ENCODE measurements around the gene ABCC3. TPM values are rescaled to one million over a fixed set of nuclear protein-coding genes. Genes with fewer than 3 reads are reported as not detected.
A peak's percentile ranks its signal among the peaks of the same experiment; 100 is the strongest.
"Not testable (repeated sequence)": the region's sequence is repeated elsewhere in the genome, so short reads cannot be mapped to it uniquely, and the experiment has no call there.

ABCC3 gene
- total and polyA plus RNA-seq, 3 experiments from 2014 or later: 0.37 to 0.69 TPM; not detected in 1

DNA sequence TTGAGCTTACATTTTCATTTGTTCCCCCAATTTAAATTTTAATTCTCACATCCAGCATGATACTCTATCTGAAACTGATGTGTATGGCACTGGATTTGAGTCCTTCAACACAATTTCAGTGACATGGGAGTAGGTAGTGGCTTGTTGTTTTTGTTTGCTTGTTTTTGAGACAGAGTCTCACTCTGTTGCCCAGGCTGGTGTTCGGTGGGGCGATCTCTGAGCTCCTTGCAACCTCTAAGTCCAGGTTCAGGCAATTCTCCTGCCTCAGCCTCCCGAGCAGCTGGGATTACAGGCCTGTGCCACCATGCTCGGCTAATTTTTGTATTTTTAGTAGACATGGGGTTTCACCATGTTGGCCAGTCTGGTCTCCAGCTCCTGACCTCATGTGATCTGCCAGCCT is 74.4 kb downstream of the ABCC3 start:
- H3K4me1 Mint-ChIP-seq: peaks cover 29 to 56% (median 42%) of the 10 kb centered on the region in 3 donors
- ChIA-PET POLR2A (interaction anchor here (1.1 to 3.6 kb wide), 3 partner anchors 9 to 157 kb away, joined by 4 to 43 read pairs (median 6); partner anchors contain the start of genes LUC7L3 and TOB1), CTCF (interaction anchor here (1.0 kb wide), 1 partner anchor 74 kb away, joined by 3 read pairs; no protein-coding TSS in a partner anchor)
- H3K4me3 Mint-ChIP-seq: peak overlapping the region in 6 of 7 donors; percentile 85 to 96 (median 93)
- peaks cover 0 to 16% (median 0%) of the 10 kb centered on the region in 3 donors for H3K36me3 Mint-ChIP-seq
- not testable (repeated sequence) for H3K27me3 Mint-ChIP-seq; H3K9me3 ChIP-seq (ENCODE audit: low read length); H3K9me3 Mint-ChIP-seq; DNase-seq; H3K36me3 ChIP-seq (ENCODE audit: insufficient read depth, low read length); H3K27me3 ChIP-seq (ENCODE audit: insufficient read depth, low read length, poor library complexity, severe bottlenecking)
- H3K27ac ChIP-seq (ENCODE audit: low read depth, low read length): peak overlapping the region; percentile 87
- peak overlapping the region; percentile 92 to 99 (median 98) for H3K27ac Mint-ChIP-seq
- peaks cover 22% of the 10 kb centered on the region for H3K4me1 ChIP-seq (ENCODE audit: insufficient read depth, low read length)
- peak overlapping the region; percentile 66 for H3K4me3 ChIP-seq (ENCODE audit: low read length)

- DNase-seq: no peak
- Mint-ChIP-seq H3K9me3 (no peaks in the 10 kb centered on the region), H3K4me3 (peak overlapping the region in 3 of 7 donors; percentile 8 to 92 (median 34)), H3K27ac (peak overlapping the region in 7 of 8 donors; percentile 28 to 87 (median 78)), H3K4me1 (peaks cover 25 to 49% (median 39%) of the 10 kb centered on the region in 3 donors), H3K27me3 (no peaks in the 10 kb centered on the region), H3K36me3 (peaks cover 0 to 11% (median 0%) of the 10 kb centered on the region in 3 donors)
- Histone ChIP-seq H3K36me3 (ENCODE audit: insufficient read depth, low read length) (no peaks in the 10 kb centered on the region), H3K4me1 (ENCODE audit: insufficient read depth, low read length) (peaks cover 22% of the 10 kb centered on the region), H3K9me3 (ENCODE audit: low read length) (no peaks in the 10 kb centered on the region), H3K27me3 (ENCODE audit: insufficient read depth, low read length, poor library complexity, severe bottlenecking) (no peaks in the 10 kb centered on the region), H3K27ac (ENCODE audit: low read depth, low read length) (no peak overlapping the region), H3K4me3 (ENCODE audit: low read length) (no peak overlapping the region)
- POLR2A ChIA-PET: interaction anchor here (3.6 kb wide), 1 partner anchor 8 kb away, joined by 43 read pairs; the partner anchor contains the start of gene LUC7L3
- CTCF ChIA-PET: no interaction called here
These were observed 75.3 kb downstream of the ABCC3 start for GRCh38 chr17:50710025-50710424.

DNA sequence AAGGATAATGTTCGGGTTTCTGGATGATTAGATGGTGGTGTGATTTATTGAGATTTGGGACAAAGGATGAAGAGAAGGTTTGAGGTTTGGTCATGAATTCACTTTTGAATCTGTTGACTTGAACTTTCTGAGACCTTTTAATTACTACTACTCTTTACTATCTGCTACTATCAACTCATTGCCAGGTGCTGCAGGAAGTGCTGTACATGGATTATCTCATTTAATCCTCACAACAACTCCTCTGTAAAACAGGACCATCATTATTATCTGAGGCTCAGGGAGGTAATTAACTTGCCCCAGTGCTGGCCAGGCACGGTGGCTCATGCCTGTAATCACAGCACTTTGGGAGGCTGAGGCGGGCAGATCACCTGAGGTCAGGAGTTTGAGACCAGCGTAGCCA is 76.0 kb downstream of the ABCC3 start:
- no peak overlapping the region for H3K4me3 ChIP-seq (ENCODE audit: low read length)
- Mint-ChIP-seq H3K4me3 (peak overlapping the region in 1 of 7 donors; percentile 92), H3K27me3 (no peaks in the 10 kb centered on the region), H3K36me3 (peaks cover 0 to 9% (median 0%) of the 10 kb centered on the region in 3 donors), H3K9me3 (no peaks in the 10 kb centered on the region), H3K27ac (peak overlapping the region in 5 of 8 donors; percentile 19 to 87 (median 51)), H3K4me1 (peaks cover 22 to 43% (median 33%) of the 10 kb centered on the region in 3 donors)
- CTCF ChIA-PET: no interaction called here
- POLR2A ChIA-PET: no interaction called here
- no peaks in the 10 kb centered on the region for H3K36me3 ChIP-seq (ENCODE audit: insufficient read depth, low read length)
- peaks cover 22% of the 10 kb centered on the region for H3K4me1 ChIP-seq (ENCODE audit: insufficient read depth, low read length)
- no peaks in the 10 kb centered on the region for H3K9me3 ChIP-seq (ENCODE audit: low read length)
- no peak for DNase-seq
- H3K27ac ChIP-seq (ENCODE audit: low read depth, low read length): no peak overlapping the region
- H3K27me3 ChIP-seq (ENCODE audit: insufficient read depth, low read length, poor library complexity, severe bottlenecking): no peaks in the 10 kb centered on the region

GRCh38 chr17:50712641-50713040 is 78.0 kb downstream of the ABCC3 start:
- Mint-ChIP-seq H3K4me3 (no peak overlapping the region), H3K4me1 (peaks cover 15 to 26% (median 24%) of the 10 kb centered on the region in 3 donors), H3K36me3 (peaks cover 0 to 4% (median 0%) of the 10 kb centered on the region in 3 donors), H3K27ac (no peak overlapping the region), H3K9me3 (no peaks in the 10 kb centered on the region), H3K27me3 (no peaks in the 10 kb centered on the region)
- no peaks in the 10 kb centered on the region for H3K27me3 ChIP-seq (ENCODE audit: insufficient read depth, low read length, poor library complexity, severe bottlenecking)
- ChIA-PET CTCF (no interaction called here), POLR2A (no interaction called here)
- no peaks in the 10 kb centered on the region for H3K36me3 ChIP-seq (ENCODE audit: insufficient read depth, low read length)
- DNase-seq: no peak
- H3K9me3 ChIP-seq (ENCODE audit: low read length): no peaks in the 10 kb centered on the region
- H3K4me1 ChIP-seq (ENCODE audit: insufficient read depth, low read length): peaks cover 15% of the 10 kb centered on the region
- no peak overlapping the region for H3K4me3 ChIP-seq (ENCODE audit: low read length)
- no peak overlapping the region for H3K27ac ChIP-seq (ENCODE audit: low read depth, low read length)

DNA sequence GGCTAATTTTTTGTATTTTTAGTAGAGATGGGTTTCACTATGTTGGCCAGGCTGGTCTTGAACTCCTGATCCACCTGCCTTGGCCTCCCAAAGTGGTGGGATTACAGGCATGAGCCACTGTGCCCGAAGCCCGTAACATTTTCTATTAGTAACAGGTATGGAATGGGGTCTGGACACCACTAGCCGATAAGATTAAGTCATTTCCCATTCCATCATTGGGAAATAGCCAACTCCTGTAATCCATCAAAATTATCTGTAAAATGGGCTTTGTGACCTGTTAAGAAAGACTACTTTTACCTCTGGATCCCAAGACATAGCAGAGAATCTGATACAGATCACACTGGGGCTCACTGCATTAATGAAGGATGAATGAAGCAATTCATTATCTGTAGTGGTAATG is 80.8 kb downstream of the ABCC3 start:
- Histone ChIP-seq H3K4me1 (ENCODE audit: insufficient read depth, low read length) (peaks cover 5% of the 10 kb centered on the region), H3K4me3 (ENCODE audit: low read length) (no peak overlapping the region), H3K36me3 (ENCODE audit: insufficient read depth, low read length) (no peaks in the 10 kb centered on the region), H3K27ac (ENCODE audit: low read depth, low read length) (no peak overlapping the region), H3K27me3 (ENCODE audit: insufficient read depth, low read length, poor library complexity, severe bottlenecking) (no peaks in the 10 kb centered on the region), H3K9me3 (ENCODE audit: low read length) (no peaks in the 10 kb centered on the region)
- CTCF ChIA-PET: no interaction called here
- H3K27ac Mint-ChIP-seq: peak overlapping the region in 1 of 8 donors; percentile 36
- DNase-seq: no peak
- H3K27me3 Mint-ChIP-seq: peaks cover 0 to 1% of the 10 kb centered on the region in 2 donors
- H3K36me3 Mint-ChIP-seq: peaks cover 0 to 11% (median 0%) of the 10 kb centered on the region in 3 donors
- no peak overlapping the region for H3K4me3 Mint-ChIP-seq
- H3K4me1 Mint-ChIP-seq: peaks cover 3 to 12% (median 7%) of the 10 kb centered on the region in 3 donors
- H3K9me3 Mint-ChIP-seq: no peaks in the 10 kb centered on the region
- POLR2A ChIA-PET: no interaction called here

DNA sequence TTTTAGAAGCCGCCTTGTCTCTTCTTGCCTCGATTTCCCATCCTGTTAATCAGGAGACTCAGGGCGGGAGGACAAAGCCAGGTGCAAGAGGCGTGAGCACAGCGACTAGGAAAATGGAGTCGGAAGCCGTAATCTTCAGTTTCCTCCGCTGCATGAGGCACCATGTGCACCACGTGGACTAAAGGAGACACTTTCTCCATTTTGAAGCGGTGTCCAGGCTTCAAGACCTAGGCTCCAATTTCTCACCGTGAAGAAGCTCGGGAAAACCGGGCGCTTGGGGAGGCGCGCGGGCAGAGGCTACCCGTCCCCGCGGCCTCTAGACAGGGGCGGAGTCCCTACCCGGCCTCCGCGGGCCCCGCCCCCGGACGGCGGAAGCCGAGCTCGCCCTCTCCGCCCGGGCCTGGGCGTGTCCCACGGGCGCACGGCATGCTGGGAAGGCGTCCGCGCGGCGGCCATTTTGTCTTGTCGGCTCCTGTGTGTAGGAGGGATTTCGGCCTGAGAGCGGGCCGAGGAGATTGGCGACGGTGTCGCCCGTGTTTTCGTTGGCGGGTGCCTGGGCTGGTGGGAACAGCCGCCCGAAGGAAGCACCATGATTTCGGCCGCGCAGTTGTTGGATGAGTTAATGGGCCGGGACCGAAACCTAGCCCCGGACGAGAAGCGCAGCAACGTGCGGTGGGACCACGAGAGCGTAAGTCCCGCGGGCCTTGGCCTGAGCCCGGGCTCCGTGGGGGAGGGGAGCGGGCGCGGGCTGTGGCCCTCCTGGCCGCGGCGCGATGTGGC is 84.7 kb downstream of the ABCC3 start, which contains the start of gene LUC7L3:
Gene LUC7L3, plus strand, starts transcription at position 460 of the 780 bp plus-strand sequence. Its CDS starts 130 bp downstream, at position 590.
- H3K4me3 ChIP-seq (ENCODE audit: low read length): peak within 1 kb of the TSS; percentile 88
- H3K27me3 ChIP-seq (ENCODE audit: insufficient read depth, low read length, poor library complexity, severe bottlenecking): no peaks in the 10 kb centered on the region
- ChIA-PET CTCF (interaction anchor here (0.6 kb wide), 1 partner anchor 19 kb away, joined by 4 read pairs; no protein-coding TSS in a partner anchor), POLR2A (interaction anchor here (0.5 to 2.6 kb wide), 9 partner anchors 11 to 481 kb away, joined by 3 to 43 read pairs (median 3); partner anchors contain the start of gene ANKRD40)
- H3K9me3 ChIP-seq (ENCODE audit: low read length): no peaks in the 10 kb centered on the region
- peak within 1 kb of the TSS; percentile 86 to 100 (median 99) for H3K27ac Mint-ChIP-seq
- H3K9me3 Mint-ChIP-seq: no peaks in the 10 kb centered on the region
- peak; percentile 89 to 95 (median 91) for DNase-seq
- H3K4me1 Mint-ChIP-seq: peaks cover 23 to 47% (median 38%) of the 10 kb centered on the region in 3 donors
- H3K4me3 Mint-ChIP-seq: peak within 1 kb of the TSS; percentile 81 to 99 (median 98)
- peaks cover 36% of the 10 kb centered on the region for H3K4me1 ChIP-seq (ENCODE audit: insufficient read depth, low read length)
- no peaks in the 10 kb centered on the region for H3K36me3 ChIP-seq (ENCODE audit: insufficient read depth, low read length)
- H3K36me3 Mint-ChIP-seq: peaks cover 0 to 23% (median 0%) of the 10 kb centered on the region in 3 donors
- H3K27ac ChIP-seq (ENCODE audit: low read depth, low read length): peak within 1 kb of the TSS; percentile 90
- H3K27me3 Mint-ChIP-seq: peaks cover 0 to 1% of the 10 kb centered on the region in 2 donors

DNA sequence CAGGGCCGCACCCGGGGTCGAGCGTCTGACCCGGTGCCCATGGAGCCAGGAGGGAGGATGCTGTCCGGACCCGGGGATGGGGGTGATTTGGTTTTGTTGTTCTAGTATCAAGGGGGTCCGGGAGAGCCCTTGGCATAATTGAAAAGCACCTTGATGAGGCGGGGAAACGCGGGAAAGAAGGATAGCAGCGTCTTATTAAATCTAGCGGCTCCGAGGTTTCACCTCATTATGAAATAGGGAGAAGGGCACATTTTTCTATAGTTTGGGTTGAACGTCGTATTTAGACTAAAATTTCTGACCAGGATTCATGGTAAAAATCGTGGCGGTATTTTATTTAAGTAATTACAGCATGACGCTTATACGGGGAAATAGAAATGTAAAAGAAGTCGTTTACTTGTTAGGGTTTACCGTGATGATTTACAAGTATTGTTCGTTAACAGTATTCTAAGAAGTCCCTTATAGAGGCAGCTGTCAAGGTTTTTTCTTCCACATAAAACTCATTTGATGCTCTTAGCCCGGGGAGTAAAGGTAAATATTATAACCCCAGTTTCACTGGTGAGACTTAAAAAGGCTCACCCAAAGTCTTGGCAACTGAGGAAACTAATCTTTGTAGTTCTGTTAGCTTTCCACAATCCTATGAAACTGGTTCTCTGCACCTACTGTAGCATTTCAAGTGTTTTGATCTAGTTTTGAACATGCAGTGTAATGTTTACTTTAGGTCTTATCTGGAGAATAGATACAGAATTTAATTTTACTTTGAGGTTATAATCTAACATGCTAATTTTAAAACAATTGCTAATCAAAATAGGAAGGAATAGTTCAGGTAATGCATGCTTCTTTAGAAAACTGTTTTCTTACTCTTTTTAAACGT is 85.5 kb downstream of the ABCC3 start:
- Mint-ChIP-seq H3K4me3 (peak overlapping the region; percentile 81 to 99 (median 98)), H3K36me3 (peaks cover 0 to 23% (median 0%) of the 10 kb centered on the region in 3 donors), H3K9me3 (no peaks in the 10 kb centered on the region), H3K27ac (peak overlapping the region; percentile 86 to 100 (median 99)), H3K27me3 (peaks cover 0 to 1% of the 10 kb centered on the region in 2 donors), H3K4me1 (peaks cover 26 to 52% (median 46%) of the 10 kb centered on the region in 3 donors)
- ChIA-PET CTCF (no interaction called here), POLR2A (interaction anchor here (0.6 to 2.6 kb wide), 5 partner anchors 10 to 480 kb away, joined by 3 to 43 read pairs (median 4); partner anchors contain the start of gene ANKRD40)
- H3K4me3 ChIP-seq (ENCODE audit: low read length): peak overlapping the region; percentile 88
- no peaks in the 10 kb centered on the region for H3K9me3 ChIP-seq (ENCODE audit: low read length)
- DNase-seq: no peak
- no peaks in the 10 kb centered on the region for H3K27me3 ChIP-seq (ENCODE audit: insufficient read depth, low read length, poor library complexity, severe bottlenecking)
- peaks cover 43% of the 10 kb centered on the region for H3K4me1 ChIP-seq (ENCODE audit: insufficient read depth, low read length)
- peak overlapping the region; percentile 90 for H3K27ac ChIP-seq (ENCODE audit: low read depth, low read length)
- H3K36me3 ChIP-seq (ENCODE audit: insufficient read depth, low read length): no peaks in the 10 kb centered on the region
